HepG2 (cell line): ENCODE measurements around the gene GPR32. TPM values are rescaled to one million over a fixed set of nuclear protein-coding genes. Genes with fewer than 3 reads are reported as not detected.
"Not testable (repeated sequence)": the region's sequence is repeated elsewhere in the genome, so short reads cannot be mapped to it uniquely, and the experiment has no call there.

ENCODE experiments used
- ATAC-seq: fragments of 200-7000 bp; cut with Tn5 transposase; 3 replicates; pipeline ENCODE4 v1.9.1; 2020; ENCODE audit warnings: mild to moderate bottlenecking, moderate library complexity
- BruUV-seq: library from RNA; stranded (reverse); fragments of 400-500 nt; replicated peaks from 2 replicates; lab custom pipeline; 2021; lab: Mats Ljungman, UMichigan
- CTCF ChIA-PET: fragments of 300-600 bp; formaldehyde crosslinking; extraction: SDS; loops from one replicate; lab custom pipeline; 2021; ENCODE audit warnings: low total read pairs, inconsistent platforms, low intra/inter-chr PET ratio; lab: Yijun Ruan, JAX
- POLR2A ChIA-PET: fragments of 350-600 bp; sonication (Branson Sonifier 250); formaldehyde crosslinking; loops from one replicate; lab custom pipeline; 2020; ENCODE audit warnings: antibody characterized with exemption, inconsistent platforms; lab: Yijun Ruan, JAX
- DNase-seq: peaks from one replicate; pipeline ENCODE4 v3.0.0-alpha.2; 2015; ENCODE audit warnings: low spot score
- FAIRE-seq: peaks from 3 replicates; lab custom pipeline; 2011; peaks lifted over from hg19 to GRCh38; lab: Jason Lieb, UNC
- H2AFZ ChIP-seq: one replicate; pipeline ENCODE4 v1.6.1; 2011; ENCODE audit warnings: low read length, inconsistent platforms
- H3K27ac ChIP-seq: fragments of 300-600 bp; 3 replicates; pipeline ENCODE4 v1.8.0; 2011; ENCODE audit warnings: mixed run types, mild to moderate bottlenecking, mixed read lengths, low read length, inconsistent platforms; ENCODE audit not compliant: insufficient read depth; ENCODE audit errors: extremely low read length
- H3K27me3 ChIP-seq, 2 experiments: fragments of 200-600 bp in 1 of 2; 2 replicates in 1 of 2; 3 replicates in 1 of 2; pipeline versions ENCODE4 v1.6.0 to v1.8.0; 2011; ENCODE audit warnings: low read length in 2 of 2, mild to moderate bottlenecking in 2 of 2, moderate library complexity in 2 of 2, inconsistent platforms in 1 of 2; ENCODE audit not compliant: insufficient read depth in 2 of 2, control insufficient read depth in 1 of 2
- H3K36me3 ChIP-seq, 2 experiments: fragments of 200-600 bp in 1 of 2; replicated peaks in 1 of 2; 2 replicates in 1 of 2; 3 replicates in 1 of 2; pipeline versions ENCODE4 v1.5.1 to v1.8.0; 2011; ENCODE audit warnings: low read length in 2 of 2, inconsistent platforms in 1 of 2; ENCODE audit not compliant: insufficient read depth in 2 of 2, control insufficient read depth in 1 of 2
- H3K4me1 ChIP-seq: 2 replicates; pipeline ENCODE4 v1.5.1; 2012; ENCODE audit warnings: low read length, inconsistent platforms; ENCODE audit not compliant: insufficient read depth
- H3K4me2 ChIP-seq: 2 replicates; pipeline ENCODE4 v1.6.0; 2011; ENCODE audit warnings: low read depth, low read length, inconsistent platforms
- H3K4me3 ChIP-seq, 3 experiments: fragments of 200-600 bp in 1 of 3; sonication (generic), shearing (Covaris generic) in 1 of 3; replicated peaks in 1 of 3; 2 replicates each; pipeline ENCODE4 v1.5.1; 2011 to 2016; ENCODE audit warnings: low read length in 3 of 3, inconsistent platforms in 2 of 3, low read depth in 2 of 3, mild to moderate bottlenecking in 2 of 3, control low read depth in 1 of 3, mixed read lengths in 1 of 3; ENCODE audit not compliant: insufficient read depth in 1 of 3
- H3K79me2 ChIP-seq: one replicate; pipeline ENCODE4 v1.6.1; 2011; ENCODE audit warnings: low read length, inconsistent platforms; ENCODE audit not compliant: insufficient read depth
- H3K9ac ChIP-seq: 2 replicates; pipeline ENCODE4 v1.6.0; 2011; ENCODE audit warnings: mild to moderate bottlenecking, low read depth, low read length, inconsistent platforms; ENCODE audit not compliant: insufficient read depth
- H3K9me3 ChIP-seq: 2 replicates; pipeline ENCODE4 v1.5.1; 2012; ENCODE audit warnings: mild to moderate bottlenecking, low read length
- H4K20me1 ChIP-seq: 2 replicates; pipeline ENCODE4 v1.6.0; 2011; ENCODE audit warnings: inconsistent platforms, mild to moderate bottlenecking, low read length, moderate library complexity; ENCODE audit not compliant: insufficient read depth
- ZBTB34 ChIP-seq: sonication (generic); formaldehyde crosslinking; IDR thresholded peaks from 2 replicates; pipeline ENCODE4 v1.8.0; 2022; ENCODE audit warnings: mild to moderate bottlenecking, missing genetic modification reagents
- ZNF263 ChIP-seq: sonication (generic); formaldehyde crosslinking; IDR thresholded peaks from 2 replicates; pipeline ENCODE4 v1.4.0; 2020; ENCODE audit warnings: missing genetic modification reagents
- ZNF619 ChIP-seq: sonication (generic); formaldehyde crosslinking; IDR thresholded peaks from 2 replicates; pipeline ENCODE4 v1.4.0; 2020; ENCODE audit warnings: mild to moderate bottlenecking, missing genetic modification reagents
- ZNF629 ChIP-seq: sonication (generic); formaldehyde crosslinking; conservative IDR thresholded peaks from 2 replicates; pipeline ENCODE4 v1.5.0; 2020; ENCODE audit warnings: missing genetic modification reagents
- ZNF713 ChIP-seq: sonication (generic); formaldehyde crosslinking; IDR thresholded peaks from 2 replicates; pipeline ENCODE4 v1.4.0; 2020; ENCODE audit warnings: mild to moderate bottlenecking, missing genetic modification reagents
- WGBS: methylation state at CpG from one replicate; pipeline ENCODE4 v1.1.6; 2017; ENCODE audit warnings: low lambda C conversion rate; 5-methylcytosine and 5-hydroxymethylcytosine counted together
- in situ Hi-C: cut with HindIII; loops from 2 replicates; pipeline ENCODE4 v1.10.0; 2017; ENCODE audit warnings: low pct_unique_long_range_greater_than_20kb; ENCODE audit not compliant: extremely low pct_ligation_motif_present
- intact Hi-C: fragments of 100-400 bp; cut with micrococcal nuclease; formaldehyde crosslinking; loops from one replicate; pipeline ENCODE4 v1.10.0; 2022; ENCODE audit not compliant: unreplicated experiment
- polyA plus RNA-seq, 8 experiments: library from polyadenylated mRNA; depleted of rRNA in 3 of 8; stranded (reverse) in 7 of 8; unstranded in 1 of 8; fragments of >200 nt; fragmentation: Illumina TruSeq in 4 of 8; extraction: Trizol in 4 of 8; gene quantifications; 2 replicates each; pipeline versions ENCODE4 v1.2.1 to v1.2.3, GENCODE V29; 2011 to 2016; ENCODE audit warnings: low read depth in 4 of 8, missing spikeins in 1 of 8, mixed read lengths in 1 of 8; ENCODE audit not compliant: insufficient read depth in 1 of 8
- total RNA-seq, 5 experiments: library from RNA; depleted of rRNA; stranded (reverse); fragments of >200 nt; fragmentation: Illumina TruSeq; extraction: Trizol; gene quantifications; 2 replicates each; pipeline ENCODE4 v1.2.3, GENCODE V29; 2016; ENCODE audit warnings: low read depth in 1 of 5

GPR32 gene
- total and polyA plus RNA-seq, 2 of the 13 experiments (the other 11 are each of a cell fraction or from before 2014, with no cell fraction given): not detected

- H2AFZ ChIP-seq: no peak overlapping the region
- CTCF ChIA-PET: no interaction called here
- H3K27me3 ChIP-seq: no peaks in the 10 kb centered on the region; a peak in 2 of 5 replicates
- POLR2A ChIA-PET: no interaction called here
- 0% methylated on average over 1 of the region's 1 CpG for WGBS
- no peak for DNase-seq
- H3K79me2 ChIP-seq: peaks cover 5% of the 10 kb centered on the region
- peaks cover 8% of the 10 kb centered on the region for H3K4me1 ChIP-seq
- FAIRE-seq: no peak
- in situ Hi-C loops (no loop called here), intact Hi-C loops (no loop called here)
- ATAC-seq: no peak
- no peak overlapping the region for H3K4me2 ChIP-seq
- no peaks in the 10 kb centered on the region for H3K9me3 ChIP-seq
- H3K9ac ChIP-seq: no peak overlapping the region
- H4K20me1 ChIP-seq: no peaks in the 10 kb centered on the region
- H3K27ac ChIP-seq: no peak overlapping the region
- TF ChIP-seq ZNF713 (CRISPR knock-in tag) (no peak), ZNF619 (CRISPR knock-in tag) (no peak), ZBTB34 (CRISPR knock-in tag) (no peak), ZNF629 (peak; percentile 59)
- no TSS peak for BruUV-seq
- no peaks in the 10 kb centered on the region for H3K36me3 ChIP-seq
- no peak overlapping the region for H3K4me3 ChIP-seq
These were observed 38.6 kb downstream of the GPR32 start for GRCh38 chr19:50808856-50809255.

- H3K4me3 ChIP-seq, intact Hi-C loops, H4K20me1 ChIP-seq, H3K9me3 ChIP-seq, H3K79me2 ChIP-seq, H3K36me3 ChIP-seq, H3K27me3 ChIP-seq, ATAC-seq, BruUV-seq, in situ Hi-C loops, DNase-seq, H3K27ac ChIP-seq, CTCF ChIA-PET, H3K4me2 ChIP-seq, FAIRE-seq, H3K4me1 ChIP-seq, H2AFZ ChIP-seq, POLR2A ChIA-PET, H3K9ac ChIP-seq: not testable (repeated sequence)
- peak; percentile 85 for TF ChIP-seq ZNF263 (CRISPR knock-in tag)
- 0% methylated on average over 1 of the region's 3 CpGs for WGBS
These were observed 41.5 kb downstream of the GPR32 start for GRCh38 chr19:50811622-50812238.
